Liver (tissue), 9 donors: ENCODE measurements around the gene CDS1. TPM values are rescaled to one million over a fixed set of nuclear protein-coding genes. Genes with fewer than 3 reads are reported as not detected.

ENCODE experiments used
- DNase-seq: peaks from one replicate; pipeline ENCODE4 v3.0.0-alpha.2; 2017; ENCODE audit warnings: low spot score
- H3K27ac ChIP-seq, 2 donors: one replicate each; pipeline ENCODE4 v1.7.0; 2013; ENCODE audit warnings: inconsistent platforms in 2 of 2, low read length in 2 of 2, control low read depth in 1 of 2, low read depth in 1 of 2, mild to moderate bottlenecking in 1 of 2
- H3K27me3 ChIP-seq, 4 donors: one replicate each; pipeline versions ENCODE4 v1.6.1 to v1.7.0; 2013; ENCODE audit warnings: low read length in 3 of 4, inconsistent platforms in 1 of 4, mild to moderate bottlenecking in 1 of 4, moderate library complexity in 1 of 4; ENCODE audit not compliant: control insufficient read depth in 4 of 4, insufficient read depth in 4 of 4
- H3K36me3 ChIP-seq, 4 donors: one replicate each; pipeline versions ENCODE4 v1.6.1 to v1.7.0; 2013; ENCODE audit warnings: low read length in 3 of 4, mild to moderate bottlenecking in 3 of 4, low read depth in 1 of 4, moderate library complexity in 1 of 4; ENCODE audit not compliant: control insufficient read depth in 4 of 4, insufficient read depth in 3 of 4
- H3K4me1 ChIP-seq, 4 donors: one replicate each; pipeline versions ENCODE4 v1.6.1 to v1.7.0; 2013; ENCODE audit warnings: low read length in 3 of 4, mild to moderate bottlenecking in 3 of 4, moderate library complexity in 1 of 4; ENCODE audit not compliant: control insufficient read depth in 4 of 4, insufficient read depth in 4 of 4
- H3K4me3 ChIP-seq, 3 donors: one replicate each; pipeline versions ENCODE4 v1.6.1 to v1.7.0; 2013; ENCODE audit warnings: low read length in 3 of 3, control low read depth in 1 of 3, low read depth in 1 of 3, mild to moderate bottlenecking in 1 of 3
- H3K9ac ChIP-seq, 2 donors: one replicate each; pipeline ENCODE4 v1.7.0; 2013; ENCODE audit warnings: low read length in 2 of 2, mild to moderate bottlenecking in 2 of 2, moderate library complexity in 2 of 2, control low read depth in 1 of 2, low read depth in 1 of 2
- H3K9me3 ChIP-seq, 4 donors: one replicate each; pipeline versions ENCODE4 v1.6.1 to v1.7.0; 2013; ENCODE audit warnings: low read length in 3 of 4; ENCODE audit not compliant: control insufficient read depth in 4 of 4
- ATF3 ChIP-seq: IDR thresholded peaks from 2 replicates; pipeline ENCODE4 v1.6.1; 2016; ENCODE audit warnings: antibody characterized with exemption
- CTCF ChIP-seq: fragments of 150-350 bp; IDR thresholded peaks from 2 replicates; pipeline ENCODE4 v1.5.1; 2017; ENCODE audit warnings: improper control_type of control experiment, low read depth, low read length; ENCODE audit not compliant: missing input control
- EGR1 ChIP-seq, 2 donors: IDR thresholded peaks; 2 replicates each; pipeline ENCODE4 v1.6.1; 2016 to 2018; ENCODE audit warnings: antibody characterized with exemption in 2 of 2, low read depth in 2 of 2
- FOXA1 ChIP-seq: IDR thresholded peaks from 2 replicates; pipeline ENCODE4 v1.6.1; 2016; ENCODE audit warnings: antibody characterized with exemption
- FOXA2 ChIP-seq: IDR thresholded peaks from 2 replicates; pipeline ENCODE4 v1.6.1; 2016; ENCODE audit warnings: antibody characterized with exemption
- GABPA ChIP-seq, 2 donors: IDR thresholded peaks in 1 of 2; conservative IDR thresholded peaks in 1 of 2; 2 replicates each; pipeline ENCODE4 v1.6.1; 2016; ENCODE audit warnings: antibody characterized with exemption in 2 of 2, mild to moderate bottlenecking in 1 of 2, moderate library complexity in 1 of 2
- HNF4A ChIP-seq, 2 donors: conservative IDR thresholded peaks; 2 replicates each; pipeline ENCODE4 v1.6.1; 2016; ENCODE audit warnings: antibody characterized with exemption in 2 of 2, mild to moderate bottlenecking in 2 of 2
- HNF4G ChIP-seq: IDR thresholded peaks from 2 replicates; pipeline ENCODE4 v1.6.1; 2016; ENCODE audit warnings: antibody characterized with exemption
- JUND ChIP-seq, 2 donors: IDR thresholded peaks; 2 replicates each; pipeline ENCODE4 v1.6.1; 2016; ENCODE audit warnings: antibody characterized with exemption in 2 of 2
- MAX ChIP-seq: IDR thresholded peaks from 2 replicates; pipeline ENCODE4 v1.6.1; 2016; ENCODE audit warnings: antibody characterized with exemption
- NR2F2 ChIP-seq: IDR thresholded peaks from 2 replicates; pipeline ENCODE4 v1.6.1; 2016; ENCODE audit warnings: antibody characterized with exemption
- RAD21 ChIP-seq, 2 donors: IDR thresholded peaks; 2 replicates each; pipeline ENCODE4 v1.6.1; 2016; ENCODE audit warnings: antibody characterized with exemption in 2 of 2, mild to moderate bottlenecking in 2 of 2
- REST ChIP-seq: IDR thresholded peaks from 2 replicates; pipeline ENCODE4 v1.6.1; 2016; ENCODE audit warnings: antibody characterized with exemption, mild to moderate bottlenecking
- RXRA ChIP-seq, 2 donors: IDR thresholded peaks; 2 replicates each; pipeline ENCODE4 v1.6.1; 2017 to 2018; ENCODE audit warnings: antibody characterized with exemption in 2 of 2, mild to moderate bottlenecking in 1 of 2
- SP1 ChIP-seq: IDR thresholded peaks from 2 replicates; pipeline ENCODE4 v1.6.1; 2018; ENCODE audit warnings: antibody characterized with exemption, mild to moderate bottlenecking
- TAF1 ChIP-seq: conservative IDR thresholded peaks from 2 replicates; pipeline ENCODE4 v1.6.1; 2016; ENCODE audit warnings: antibody characterized with exemption, mild to moderate bottlenecking
- YY1 ChIP-seq: IDR thresholded peaks from 2 replicates; pipeline ENCODE4 v1.6.1; 2016; ENCODE audit warnings: antibody characterized with exemption, mild to moderate bottlenecking
- ZBTB33 ChIP-seq: IDR thresholded peaks from 2 replicates; pipeline ENCODE4 v1.6.1; 2016; ENCODE audit warnings: antibody characterized with exemption
- WGBS: extraction: QIAGEN DNeasy Blood & Tissue Kit; methylation state at CpG from one replicate; pipeline ENCODE4 v1.1.7; 2013; 5-methylcytosine and 5-hydroxymethylcytosine counted together
- polyA plus RNA-seq, 2 donors: library from polyadenylated mRNA; stranded (reverse) in 1 of 2; unstranded in 1 of 2; fragments of 200-250 nt in 1 of 2; fragments of >200 nt in 1 of 2; fragmentation: Nextera tagmentation in 1 of 2; extraction: Ambion mirVana in 1 of 2; gene quantifications; one replicate each; pipeline versions ENCODE4 v1.2.1 to v1.2.3, GENCODE V29; 2013 to 2015
- total RNA-seq, 2 donors: library from RNA; depleted of rRNA; stranded (reverse); fragments of >200 nt; gene quantifications; one replicate each; pipeline ENCODE4 v1.2.3, GENCODE V29; 2014
- donor health status: healthy.
- donor health status: healthy.
- donor health status: healthy.
- donor health status: healthy.
- donor health status: healthy.

CDS1 gene
- total and polyA plus RNA-seq, 4 donors: 0.56 to 3.6 (median 0.78) TPM

GRCh38 chr4:84565951-84566350 lies 17.0 kb upstream of the CDS1 start:
- TF ChIP-seq YY1 (no peak), FOXA1 (no peak), ZBTB33 (no peak), NR2F2 (no peak), TAF1 (no peak), HNF4A (conservative IDR thresholded peaks at IDR 0.05) (no peak), EGR1 (IDR thresholded peaks at IDR 0.05; ENCODE audit: low read depth in 2 of 2) (no peak), HNF4G (no peak), RXRA (IDR thresholded peaks at IDR 0.05) (no peak)
- Histone ChIP-seq H3K36me3 (no peaks in the 10 kb centered on the region), H3K4me1 (no peaks in the 10 kb centered on the region), H3K9me3 (no peaks in the 10 kb centered on the region), H3K9ac (no peak overlapping the region), H3K27ac (no peak overlapping the region), H3K27me3 (peaks cover 0 to 2% (median 0%) of the 10 kb centered on the region in 4 donors), H3K4me3 (no peak overlapping the region)
- no peak for DNase-seq
- WGBS: 91% methylated on average over 4 of the region's 4 CpGs

- Histone ChIP-seq H3K36me3 (no peaks in the 10 kb centered on the region), H3K4me1 (no peaks in the 10 kb centered on the region), H3K9me3 (no peaks in the 10 kb centered on the region), H3K4me3 (no peak overlapping the region), H3K27ac (no peak overlapping the region), H3K27me3 (peaks cover 0 to 2% (median 0%) of the 10 kb centered on the region in 4 donors), H3K9ac (no peak overlapping the region)
- no peak for DNase-seq
- no peak for TF ChIP-seq YY1
- no peak for TF ChIP-seq FOXA2
- no peak for TF ChIP-seq ZBTB33
- TF ChIP-seq CTCF: no peak
- no peak for TF ChIP-seq SP1
- TF ChIP-seq ATF3: no peak
- no peak for TF ChIP-seq MAX
- TF ChIP-seq GABPA (IDR thresholded peaks at IDR 0.05 in 1 of 2, conservative IDR thresholded peaks at IDR 0.05 in 1 of 2): no peak
- no peak for TF ChIP-seq RAD21 (IDR thresholded peaks at IDR 0.05)
- no peak for TF ChIP-seq NR2F2
- TF ChIP-seq JUND (IDR thresholded peaks at IDR 0.05): no peak
- no peak for TF ChIP-seq REST
- TF ChIP-seq HNF4G: no peak
- no peak for TF ChIP-seq EGR1 (IDR thresholded peaks at IDR 0.05; ENCODE audit: low read depth in 2 of 2)
- TF ChIP-seq TAF1: no peak
- 48% methylated on average over 3 of the region's 3 CpGs for WGBS
These were observed 14.4 kb upstream of the CDS1 start for GRCh38 chr4:84568496-84568895.
